Activated CD8-positive, alpha-beta memory T cell treated with anti-CD3 and anti-CD28 coated beads, Interleukin-2, amount 50 U/mL, for 4 hours (primary cell): ENCODE results near the gene CFAP77.

Experiments
- DNase-seq: peaks from one replicate; pipeline ENCODE4 v3.0.0-alpha.2; 2020

Gene CFAP77

DNA sequence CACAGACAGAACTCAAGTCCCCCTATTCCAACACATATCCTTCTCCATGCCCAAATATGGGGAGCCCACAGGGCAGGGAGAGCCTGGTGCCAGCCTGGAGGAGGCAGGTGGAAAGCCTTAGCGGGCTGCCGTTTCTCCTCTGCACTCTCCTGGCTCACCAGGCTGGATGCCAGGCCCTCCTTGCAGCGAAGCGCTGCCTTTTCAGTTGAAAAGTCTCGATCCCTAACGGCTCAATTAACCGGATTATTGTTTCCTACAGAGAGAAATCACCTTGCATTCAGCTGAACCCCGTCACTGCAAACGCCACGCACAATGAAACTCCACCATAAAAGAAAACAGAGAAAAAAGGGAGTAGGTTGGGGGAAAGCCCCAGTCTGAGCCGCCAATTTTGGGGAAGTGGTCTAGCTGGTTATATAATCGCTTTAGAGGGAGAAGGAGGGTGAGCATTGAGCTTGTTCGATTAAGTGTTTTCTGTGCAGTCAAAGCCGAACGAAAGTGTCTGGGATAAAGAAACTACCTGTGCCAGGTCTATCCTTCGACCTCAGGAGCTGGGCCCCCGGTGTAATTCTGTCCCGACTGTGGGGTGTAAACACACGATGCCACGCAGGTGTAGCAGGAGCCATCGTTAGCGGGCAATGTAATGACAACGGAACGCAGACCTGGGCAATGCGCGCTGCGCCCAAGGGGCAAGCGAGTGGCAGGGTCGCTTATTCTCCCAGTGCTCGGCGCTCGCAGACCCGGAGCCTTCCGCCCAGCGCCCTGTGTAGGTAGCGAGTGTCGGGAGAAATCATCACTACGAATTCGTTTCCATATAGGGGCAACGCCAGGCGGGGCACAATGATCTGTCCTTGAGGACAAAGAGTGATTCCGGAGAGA, 176.2 kb downstream of the CFAP77 start:
- DNase-seq: no peak

DNA sequence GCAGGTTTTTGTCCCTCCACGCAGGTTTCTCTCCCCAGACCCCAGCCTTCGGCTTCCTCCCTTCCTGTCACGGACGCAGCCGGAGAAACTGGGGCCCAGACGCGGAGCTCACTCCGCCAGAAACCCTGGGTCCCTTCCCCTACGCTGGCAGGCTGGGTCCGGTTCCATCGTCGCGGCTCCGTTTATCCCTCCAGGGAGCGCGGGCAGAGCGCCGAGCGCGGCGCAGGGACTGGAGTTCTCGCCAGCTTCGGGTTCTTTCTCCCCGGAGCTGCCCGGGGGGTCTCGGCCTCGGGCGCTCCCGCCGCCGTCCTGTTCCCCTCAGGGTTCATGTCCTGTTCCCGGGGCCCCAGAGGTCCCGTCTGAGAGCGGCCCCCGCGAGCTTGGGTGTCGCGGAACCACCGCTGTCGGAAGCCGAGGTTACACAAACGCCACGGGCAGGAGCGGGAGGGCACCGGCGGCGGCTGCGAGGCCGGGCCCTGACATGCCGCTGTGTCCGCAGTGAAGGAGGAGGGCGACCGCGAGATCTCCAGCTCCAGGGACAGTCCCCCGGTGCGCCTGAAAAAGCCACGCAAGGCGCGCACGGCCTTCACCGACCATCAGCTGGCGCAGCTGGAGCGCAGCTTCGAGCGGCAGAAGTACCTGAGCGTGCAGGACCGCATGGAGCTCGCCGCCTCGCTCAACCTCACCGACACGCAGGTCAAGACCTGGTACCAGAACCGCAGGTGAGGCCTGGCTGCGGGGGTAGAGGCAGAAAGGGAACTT, 177.0 kb downstream of the CFAP77 start:
- no peak for DNase-seq

DNA sequence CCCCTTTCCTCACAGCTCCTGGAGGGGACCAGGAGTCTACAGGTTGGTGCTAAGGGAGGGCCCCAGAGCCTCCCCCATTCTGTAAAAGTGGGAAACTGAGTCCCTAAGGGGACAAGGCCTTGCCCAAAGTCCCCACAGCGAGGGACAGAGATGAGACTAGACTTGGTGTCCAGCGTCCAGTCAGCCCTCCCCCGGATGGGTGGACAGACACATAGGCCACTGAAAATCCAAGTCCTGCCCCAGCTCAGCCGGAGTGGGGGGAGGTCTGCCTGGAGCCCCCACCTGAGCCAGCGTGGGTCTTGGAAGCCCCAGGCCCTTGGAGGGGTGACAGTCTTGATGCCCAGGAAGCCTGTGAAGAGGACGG, 177.6 kb downstream of the CFAP77 start:
- no peak for DNase-seq

DNA sequence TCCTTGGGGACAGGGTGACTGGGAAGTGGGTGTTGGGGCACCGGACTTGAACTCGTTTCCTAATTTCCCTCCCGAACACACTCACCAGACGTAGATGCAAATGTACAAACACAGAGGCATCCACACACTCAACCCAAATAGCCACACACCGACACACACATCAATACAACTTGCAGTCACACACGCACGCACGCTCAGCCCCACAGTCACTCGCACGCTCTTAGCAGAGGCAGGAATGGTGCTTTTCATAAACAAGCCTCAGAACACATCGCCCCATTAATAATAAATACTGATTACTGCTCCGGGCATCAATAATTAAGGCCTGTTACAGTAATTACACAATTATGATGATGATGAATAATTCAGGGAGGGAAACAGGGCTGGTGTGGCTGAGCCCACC, 178.1 kb downstream of the CFAP77 start:
- no peak for DNase-seq

DNA sequence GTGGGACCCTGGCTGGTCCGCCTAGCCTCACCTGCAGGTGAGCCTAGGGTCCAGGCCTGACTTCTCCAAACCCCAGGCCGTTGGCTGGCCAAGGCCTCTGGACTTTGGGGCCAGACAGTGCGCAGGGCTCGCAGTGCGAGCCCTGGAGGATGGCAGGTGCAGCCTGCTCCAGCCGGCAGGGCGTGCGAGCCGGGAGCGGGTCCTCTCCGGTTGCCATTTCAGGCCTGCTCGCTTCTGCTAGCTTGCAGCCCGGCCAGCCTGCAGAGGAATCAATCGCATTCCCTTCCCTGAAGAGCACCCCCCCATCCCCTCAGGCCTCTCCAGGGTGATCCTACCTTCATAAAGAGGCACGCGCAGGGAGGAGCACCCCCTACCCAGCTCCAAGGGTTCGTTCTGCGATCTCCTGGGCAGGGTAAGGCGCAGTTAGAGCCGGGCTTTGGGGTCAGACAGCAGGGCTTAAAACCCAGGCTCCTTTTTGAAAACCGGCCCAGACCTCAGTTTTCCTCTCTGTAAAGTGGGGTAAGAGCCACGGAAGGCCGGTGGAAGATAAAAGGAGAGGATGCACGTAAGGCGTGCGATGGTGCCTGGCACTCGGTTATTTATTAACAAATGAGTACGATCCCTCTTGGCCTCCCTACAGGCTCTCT, 178.6 kb downstream of the CFAP77 start:
- no peak for DNase-seq

DNA sequence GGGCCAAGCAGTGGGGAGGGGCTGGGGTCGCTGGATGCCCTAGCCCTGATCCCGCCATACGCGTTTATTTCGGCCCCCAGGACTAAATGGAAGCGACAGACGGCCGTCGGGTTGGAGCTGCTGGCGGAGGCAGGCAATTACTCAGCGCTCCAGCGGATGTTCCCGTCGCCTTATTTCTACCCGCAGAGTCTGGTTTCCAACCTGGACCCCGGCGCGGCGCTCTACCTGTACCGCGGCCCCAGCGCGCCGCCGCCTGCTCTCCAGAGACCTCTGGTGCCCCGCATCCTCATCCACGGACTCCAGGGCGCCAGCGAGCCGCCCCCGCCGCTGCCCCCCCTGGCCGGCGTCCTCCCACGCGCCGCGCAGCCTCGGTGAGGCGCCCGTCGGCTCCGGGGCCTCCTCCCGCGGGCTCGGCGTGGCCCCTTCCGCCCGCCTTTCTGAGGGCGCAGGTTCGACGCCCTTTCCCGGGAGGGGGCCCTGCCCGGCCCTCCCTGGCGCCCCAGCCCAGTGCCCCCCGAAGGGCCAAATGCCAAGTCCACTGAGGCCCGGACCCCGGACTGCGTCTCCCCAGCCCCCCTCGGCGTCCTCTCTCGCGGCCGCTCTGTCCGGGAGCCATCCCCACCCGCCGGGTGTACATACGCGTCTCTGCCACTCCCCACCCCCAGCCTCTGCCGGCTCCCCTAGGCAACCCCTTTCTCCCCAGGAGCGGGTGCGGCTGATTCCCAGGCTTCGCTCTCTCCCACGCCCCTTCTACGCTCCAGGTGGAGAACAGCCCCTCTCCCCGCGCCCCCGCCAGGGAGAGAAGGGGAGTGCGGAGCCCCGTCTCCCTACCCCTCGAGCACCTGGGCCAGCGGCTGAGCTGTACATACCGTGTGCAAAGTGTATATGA, 179.4 kb downstream of the CFAP77 start:
- no peak for DNase-seq

DNA sequence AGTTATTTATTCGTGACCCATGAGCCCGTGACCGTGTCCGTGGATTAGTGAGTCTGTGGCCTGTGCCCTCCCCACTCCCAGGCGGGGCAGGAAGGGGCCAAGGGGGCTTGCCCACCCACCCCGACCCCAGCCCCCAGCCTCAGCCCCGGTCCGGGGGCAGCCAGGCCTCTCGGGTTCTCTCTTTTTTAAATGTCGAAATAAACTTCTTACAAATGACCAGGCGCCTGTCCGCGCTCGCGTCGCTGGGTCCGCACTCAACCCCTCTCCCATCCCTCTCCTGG, 180.0 kb downstream of the CFAP77 start:
- no peak for DNase-seq

DNA sequence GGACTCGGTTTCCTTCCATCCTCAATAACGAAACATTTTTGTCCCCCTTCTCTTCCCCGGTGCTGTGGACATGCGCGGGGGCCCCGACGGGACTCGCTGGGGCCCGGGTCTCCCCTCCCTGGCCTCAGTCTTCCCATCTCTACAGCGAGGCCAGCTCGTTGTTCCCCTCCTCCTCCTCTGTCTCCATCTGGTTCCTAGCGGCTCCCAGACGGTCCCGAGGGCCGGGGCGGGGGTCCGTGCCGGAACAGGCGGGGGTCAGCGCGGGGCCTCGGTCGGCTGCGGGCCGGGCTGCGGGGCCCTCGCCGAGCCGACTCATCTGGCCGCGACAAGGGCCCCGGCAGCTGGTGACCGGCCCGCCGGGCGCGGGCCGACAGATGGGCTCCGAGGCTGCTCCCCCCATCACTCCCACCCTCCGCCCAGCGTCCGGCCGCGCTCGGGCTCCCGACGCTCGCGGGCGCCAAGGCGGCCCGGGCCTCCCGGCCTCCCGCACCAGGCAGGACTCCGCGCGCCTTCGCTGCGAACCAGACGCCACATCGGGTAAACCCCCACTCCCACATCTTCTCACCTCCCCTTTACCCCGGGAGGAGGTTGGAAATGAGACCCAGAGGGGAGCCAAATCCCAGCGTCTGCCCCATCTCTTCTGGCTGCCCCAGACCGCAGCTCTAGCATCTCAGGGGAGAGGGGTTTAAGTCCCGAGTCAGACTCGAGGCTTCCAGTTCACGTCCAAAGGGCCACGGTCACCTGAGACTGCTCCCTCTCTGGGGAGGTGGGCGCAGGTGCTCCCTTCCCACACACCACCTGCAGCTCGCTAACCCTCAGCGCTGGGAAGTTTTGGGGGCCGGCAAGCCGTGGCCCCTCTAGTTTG, 180.5 kb downstream of the CFAP77 start:
- no peak for DNase-seq

DNA sequence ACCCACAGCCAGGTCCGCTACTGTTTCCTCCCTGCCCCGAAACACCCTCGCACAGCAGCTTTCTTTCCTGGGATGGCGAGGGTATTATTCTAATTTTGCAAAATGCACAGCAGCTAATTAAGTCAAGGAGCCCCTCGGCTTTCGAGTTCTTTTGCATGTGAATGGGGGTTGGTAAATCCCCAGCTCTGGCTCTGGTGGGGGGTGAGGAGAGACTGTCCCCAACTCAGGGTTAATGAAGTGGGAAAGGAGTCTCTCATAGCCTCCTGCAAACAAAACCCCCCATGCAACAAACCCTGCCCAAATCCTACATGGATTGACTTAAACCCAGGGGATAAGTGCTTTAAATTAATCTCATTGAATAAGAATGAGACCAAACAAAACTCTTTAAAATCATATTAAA, 181.2 kb downstream of the CFAP77 start:
- no peak for DNase-seq

DNA sequence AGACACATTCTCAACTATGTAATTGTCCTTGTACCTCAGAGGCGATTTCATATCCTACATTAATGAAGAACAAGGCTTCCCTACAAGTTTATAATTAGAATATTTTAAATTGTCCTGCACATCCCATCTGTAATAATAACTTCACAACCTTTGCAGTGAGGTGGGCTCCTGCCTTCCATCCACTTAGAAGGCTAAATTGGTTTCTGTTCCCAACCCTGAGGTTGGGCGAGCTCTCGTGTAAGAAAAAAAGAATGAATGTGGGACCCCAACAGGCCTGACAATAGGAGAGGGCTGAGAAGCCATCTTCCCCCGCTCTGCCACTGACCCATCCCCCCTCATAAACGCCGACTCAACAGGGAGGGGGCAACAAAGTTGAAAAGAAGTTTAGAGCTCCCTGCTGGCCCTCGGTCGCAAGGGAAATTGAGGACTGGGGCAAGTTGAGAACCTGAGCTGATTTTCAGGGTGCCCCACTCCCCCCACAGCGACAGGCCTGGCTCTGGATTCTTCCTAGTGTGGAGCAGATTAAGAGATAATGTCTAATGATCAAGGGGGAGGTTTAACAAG, 181.8 kb downstream of the CFAP77 start:
- DNase-seq: no peak

DNA sequence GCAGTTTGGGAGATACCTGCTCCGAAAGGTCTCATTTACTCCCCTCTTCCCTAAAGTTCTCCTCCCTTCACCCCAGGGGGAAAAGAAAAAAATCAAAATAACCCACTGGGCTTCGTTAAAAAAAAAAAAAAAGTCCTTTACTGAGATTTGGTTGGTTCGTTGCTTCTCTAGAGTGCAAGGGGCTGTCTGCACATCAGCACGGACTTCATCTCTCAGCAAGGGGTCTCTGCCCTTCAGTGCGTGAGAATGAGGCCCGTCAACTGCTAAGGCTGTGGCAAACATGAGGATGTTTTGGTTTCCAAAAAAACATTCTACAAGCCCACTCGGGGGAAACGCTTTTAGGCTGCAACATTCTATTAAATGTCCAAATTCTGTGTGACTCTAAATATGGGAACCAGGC, 182.4 kb downstream of the CFAP77 start:
- DNase-seq: no peak

DNA sequence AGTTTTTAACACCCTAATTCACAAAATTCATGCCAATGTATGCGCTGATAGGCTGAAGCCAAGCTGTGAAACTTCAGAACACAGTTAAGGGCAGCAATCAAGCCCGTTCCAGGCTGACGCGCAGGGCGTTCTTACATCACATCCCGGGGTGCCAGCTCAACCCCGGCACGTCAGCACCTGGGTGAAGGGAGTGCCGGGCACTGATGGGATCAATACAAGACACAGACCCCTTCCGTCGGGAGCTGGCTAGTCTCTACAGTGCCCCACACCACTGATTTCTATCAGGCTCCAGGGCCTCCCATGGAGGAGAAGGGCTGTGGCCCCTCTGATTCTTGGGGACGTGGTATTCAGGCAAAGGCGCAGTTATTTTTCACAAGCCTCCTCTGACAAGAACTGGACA, 184.4 kb downstream of the CFAP77 start:
- DNase-seq: no peak

DNA sequence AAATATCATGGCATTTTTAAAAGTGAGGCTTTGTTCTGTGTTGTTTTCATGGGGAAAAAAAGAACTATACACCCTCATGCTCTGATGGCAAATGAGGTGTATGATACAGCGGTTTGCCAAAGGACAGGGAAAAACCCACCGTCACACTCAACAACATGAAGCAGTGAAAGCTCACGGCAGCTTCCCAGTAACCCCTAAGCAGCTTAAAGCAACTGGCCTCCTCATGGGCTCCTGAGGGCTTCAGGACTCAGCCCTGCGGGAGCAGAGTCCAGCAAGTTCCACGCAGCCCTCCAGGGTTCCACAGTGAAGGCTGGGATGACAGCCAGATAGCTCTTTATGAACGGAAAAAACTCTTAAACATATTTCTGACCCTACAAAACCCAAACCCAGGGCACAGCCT, 185.3 kb downstream of the CFAP77 start:
- no peak for DNase-seq

DNA sequence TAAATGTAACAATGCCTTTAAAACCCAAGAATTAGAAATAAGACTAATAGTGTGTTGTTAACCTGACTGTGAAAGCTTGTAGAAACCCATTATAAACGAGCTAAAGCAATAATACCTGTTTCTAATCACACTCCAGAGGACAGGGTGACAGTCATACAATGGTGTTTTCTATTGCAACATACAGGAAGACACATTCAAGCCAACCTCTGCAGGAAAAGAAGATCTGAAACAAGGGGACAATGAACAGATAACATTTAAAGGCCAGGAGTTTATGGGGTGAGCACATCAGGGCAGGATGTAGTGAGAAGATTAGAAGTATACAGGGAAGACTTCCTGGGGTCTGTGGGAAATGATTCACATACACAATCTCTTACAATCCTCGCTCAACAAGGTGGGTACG, 186.2 kb downstream of the CFAP77 start:
- DNase-seq: no peak

DNA sequence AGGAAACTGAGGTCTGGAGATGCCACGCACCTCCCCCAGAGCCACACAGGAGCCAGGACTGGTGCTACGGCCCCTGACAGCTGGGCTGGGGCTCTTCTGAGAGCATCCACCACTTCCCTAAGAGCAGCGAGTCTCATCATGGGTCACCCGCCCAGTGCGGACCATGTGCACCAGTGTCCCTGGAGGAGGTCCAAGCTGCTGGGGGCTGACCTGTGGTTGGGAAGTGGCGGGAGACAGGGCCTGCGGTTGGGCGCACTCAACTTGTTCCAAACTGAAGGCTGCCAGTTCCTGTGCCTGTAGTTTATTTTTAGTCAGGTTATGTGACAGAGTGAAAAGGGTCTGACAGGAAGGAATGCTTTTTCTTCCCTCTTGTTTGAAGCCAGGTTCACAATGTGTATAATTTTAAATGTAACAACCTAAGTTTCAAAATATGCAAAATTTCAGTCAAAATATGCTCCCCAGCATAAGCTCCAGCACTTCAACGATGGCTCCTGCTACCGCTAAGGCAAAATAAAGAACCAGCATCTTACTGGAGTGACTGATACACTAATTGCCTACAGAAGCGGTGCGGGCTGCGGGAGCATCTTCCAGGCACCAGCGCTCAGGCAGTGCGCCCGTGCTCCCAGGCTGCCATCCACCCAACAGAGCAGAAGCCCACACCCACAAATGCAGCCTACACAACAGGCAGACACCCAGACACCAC, 187.2 kb downstream of the CFAP77 start:
- DNase-seq: no peak

DNA sequence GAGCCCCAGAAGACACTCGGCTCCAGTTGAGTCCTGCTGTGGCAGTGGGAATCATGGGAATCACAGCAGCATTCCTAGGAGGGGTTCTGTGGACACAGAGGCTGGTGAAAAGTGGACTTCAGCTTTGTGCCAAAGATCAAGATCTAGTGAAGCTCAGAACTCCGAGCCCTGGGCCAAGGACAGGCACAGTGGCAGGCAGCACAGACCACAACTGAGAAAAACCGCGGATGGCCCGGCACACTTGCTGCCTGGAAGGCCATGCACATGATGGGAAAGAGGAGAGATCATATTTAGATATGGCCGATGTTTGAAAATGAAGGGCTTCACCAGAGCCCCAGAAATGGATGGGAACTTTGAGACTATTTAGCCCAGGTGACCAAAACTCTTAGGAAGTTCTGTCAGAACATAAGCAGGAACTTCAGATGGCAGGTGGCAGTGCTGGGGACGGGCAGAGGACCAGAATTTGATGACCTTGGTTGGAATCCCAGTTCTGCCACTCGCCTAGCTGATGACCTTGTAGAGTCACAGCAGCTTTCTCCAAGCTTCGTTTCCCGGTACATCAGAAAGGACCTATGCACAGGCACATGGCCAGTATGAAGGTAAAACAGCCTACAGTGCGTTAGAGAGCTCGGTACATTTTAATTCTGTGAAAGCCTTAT, 190.4 kb downstream of the CFAP77 start:
- DNase-seq: no peak

DNA sequence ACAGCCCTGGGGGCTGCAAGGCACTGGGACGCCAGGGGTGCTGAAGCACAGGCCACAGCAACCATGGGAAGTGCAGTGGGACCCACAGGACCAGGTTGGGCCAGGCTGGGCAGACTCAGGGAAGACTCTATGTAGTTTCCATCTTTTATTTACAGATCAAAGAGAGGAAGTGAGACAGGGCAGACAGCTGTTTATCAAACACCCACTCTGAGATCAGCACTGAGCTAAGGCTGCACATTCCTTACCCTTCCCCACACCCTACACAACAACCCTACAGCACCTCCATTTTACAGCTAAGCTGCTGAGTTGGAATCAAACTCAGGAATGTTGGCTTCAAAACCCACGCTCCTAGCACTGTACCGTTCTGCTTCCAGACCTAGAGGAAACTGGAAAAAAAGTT, 192.2 kb downstream of the CFAP77 start:
- no peak for DNase-seq

DNA sequence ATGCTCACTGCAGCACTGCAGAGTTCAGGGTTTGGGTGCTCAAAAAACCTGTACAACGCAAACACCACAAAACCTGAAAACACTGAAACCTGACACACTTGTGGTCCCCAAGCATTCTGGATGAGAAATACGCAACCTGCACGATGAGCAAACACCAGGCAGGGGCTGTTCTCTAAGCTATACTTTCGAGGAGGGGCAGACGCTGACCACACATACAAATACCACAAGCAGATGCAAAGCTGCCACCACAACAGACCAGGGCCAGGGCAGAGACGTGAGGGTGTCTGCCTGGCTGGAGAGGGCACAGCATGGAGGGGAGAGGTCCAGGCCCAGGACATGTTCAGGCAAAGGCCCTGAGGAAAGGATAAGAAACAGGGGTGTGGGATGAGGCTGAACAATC, 195.4 kb downstream of the CFAP77 start:
- no peak for DNase-seq

DNA sequence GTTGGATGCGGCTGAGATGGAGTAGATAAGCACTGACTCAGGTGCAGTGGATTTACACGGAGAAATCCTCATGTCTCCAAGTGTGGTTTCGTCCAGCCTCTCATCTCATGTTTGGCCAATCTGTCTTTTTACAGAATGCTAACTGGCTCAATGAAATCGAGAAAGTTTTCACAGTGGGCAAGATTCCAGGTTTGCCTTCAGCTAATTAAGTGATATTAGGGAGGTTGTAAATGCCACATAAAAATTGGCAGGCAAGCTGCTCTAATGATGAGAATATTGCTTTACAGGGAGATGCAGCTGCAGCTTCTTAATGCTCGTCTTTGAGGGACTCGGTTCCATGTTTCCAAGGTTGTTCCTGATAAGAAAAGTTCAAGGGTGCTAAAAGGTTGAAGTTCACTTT, 196.1 kb downstream of the CFAP77 start:
- DNase-seq: no peak

DNA sequence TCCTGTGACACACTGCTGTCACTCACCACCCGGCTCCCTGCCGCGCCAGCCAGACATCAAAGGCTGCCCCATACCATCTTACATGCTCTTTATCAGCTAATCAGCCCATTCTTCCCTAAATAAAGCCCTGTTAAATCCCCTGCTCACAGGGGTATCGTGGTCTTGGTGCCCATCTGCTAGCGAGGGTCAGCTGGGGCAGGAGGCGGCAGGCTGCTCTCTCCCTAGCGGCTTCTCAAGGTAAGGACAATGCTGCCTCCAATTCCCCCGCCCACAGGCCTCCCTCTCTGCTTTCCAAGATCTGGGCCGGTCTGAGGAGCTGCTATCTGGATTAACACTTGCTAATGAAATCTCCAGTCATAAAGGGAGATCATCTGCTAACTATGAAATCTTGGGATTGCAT, 199.2 kb downstream of the CFAP77 start:
- no peak for DNase-seq

DNA sequence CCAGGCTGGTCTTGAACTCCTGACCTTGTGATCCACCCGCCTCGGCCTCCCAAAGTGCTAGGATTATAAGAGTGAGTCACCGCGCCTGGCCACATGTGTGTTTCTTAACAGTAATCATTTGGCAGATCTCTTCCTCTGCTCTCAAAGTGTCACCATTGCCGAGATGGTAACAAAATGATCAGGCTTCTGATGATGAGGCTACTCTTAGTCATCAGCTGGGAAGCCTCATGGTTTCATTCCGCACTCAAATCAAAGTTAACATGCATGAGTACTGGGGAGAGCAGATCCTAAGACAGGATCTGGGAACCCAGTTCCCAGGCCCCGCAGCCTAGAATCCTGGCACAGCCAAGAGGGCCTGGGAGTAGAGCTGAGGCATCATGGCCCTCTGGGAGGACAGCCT, 199.8 kb downstream of the CFAP77 start:
- no peak for DNase-seq
